ENCODE measurements around the gene ATG2A. TPM values are rescaled to one million over a fixed set of nuclear protein-coding genes. Genes with fewer than 3 reads are reported as not detected.

The ATG2A gene
- total and polyA plus RNA-seq, 9 of the 15 experiments (the other 6 are each of a cell fraction or from before 2014, with no cell fraction given), result 0.25 to 45.9 (median 5.2) TPM

GRCh38 chr11:64906314-64906635 lies 10.7 kb downstream of the ATG2A start:
- H2AFZ ChIP-seq (ENCODE audit: low read depth, low read length), result no peak overlapping the region
- H3K9me3 ChIP-seq (replicated peaks; ENCODE audit: control insufficient read depth, insufficient read depth, low read depth, low read length), result no peaks in the 10 kb centered on the region
- intact Hi-C loops (cut with micrococcal nuclease), result no loop called here
- BruUV-seq (replicated peaks), result no TSS peak
- 93% methylated on average over 11 of the region's 13 CpGs for WGBS (ENCODE audit: insufficient coverage, low coverage, missing lambda C conversion rate)
- no peaks in the 10 kb centered on the region for H3K79me2 ChIP-seq (ENCODE audit: control insufficient read depth, insufficient read depth, low read length)
- H3K4me1 ChIP-seq (replicated peaks in 1 of 2; ENCODE audit: control insufficient read depth in 2 of 2, insufficient read depth in 2 of 2, low read length in 2 of 2), result peaks cover 0 to 28% of the 10 kb centered on the region in 2 experiments; a peak in 2 of 5 replicates
- no peak overlapping the region for H3K27ac ChIP-seq (ENCODE audit: extremely low read depth, low read depth, low read length)
- H3K27me3 ChIP-seq (ENCODE audit: control insufficient read depth in 2 of 2, insufficient read depth in 2 of 2, low read length in 2 of 2), result no peaks in the 10 kb centered on the region
- no peak for TF ChIP-seq ILK (tag; IDR thresholded peaks at IDR 0.05; ENCODE audit: borderline replicate concordance, low read depth)
- TF ChIP-seq TFE3 (CRISPR knock-in tag; IDR thresholded peaks at IDR 0.05), result no peak
- peak; percentile 16; the same call in 1 of the 2 replicates for TF ChIP-seq RBFOX2 (IDR thresholded peaks at IDR 0.05; ENCODE audit: low read depth, low read length)
- ChIA-PET POLR2A (interaction anchor here (1.1 to 1.2 kb wide), 2 partner anchors 10 to 17 kb away, joined by 4 to 5 read pairs; no protein-coding TSS in a partner anchor), CTCF (ENCODE audit: low intra/inter-chr PET ratio) (no interaction called here)
- peaks cover 83% of the 10 kb centered on the region; the same call in 2 of the 3 replicates for H3K36me3 ChIP-seq (ENCODE audit: control insufficient read depth, insufficient read depth, low read length)
- H3K9me1 ChIP-seq (ENCODE audit: control insufficient read depth, insufficient read depth, low read length), result no peaks in the 10 kb centered on the region
- H3K4me2 ChIP-seq (ENCODE audit: insufficient read depth, low read length), result no peak overlapping the region
- no peak for DNase-seq (ENCODE audit: extremely low read depth in 1 of 4, low spot score in 3 of 4)
- in situ Hi-C loops (cut with MboI), result no loop called here
- FAIRE-seq, result no peak
- ATAC-seq, result no peak
- H3K9ac ChIP-seq (ENCODE audit: insufficient read depth in 1 of 2, low read depth in 2 of 2, low read length in 2 of 2), result no peak overlapping the region
- H4K20me1 ChIP-seq (replicated peaks; ENCODE audit: control insufficient read depth, insufficient read depth, low read length), result no peaks in the 10 kb centered on the region
- H3K4me3 ChIP-seq, result no peak overlapping the region

Measured in K562 (cell line).